ENCODE data around the gene HIPK2. TPM values are rescaled to one million over a fixed set of nuclear protein-coding genes. Genes with fewer than 3 reads are reported as not detected.

HIPK2 gene
- total RNA-seq (100 to 1,000 TPM in 9 of 10 donors, 10 to 100 TPM in 1; 99.4 to 203 (median 136) TPM), polyA plus RNA-seq (10 to 100 TPM; 19.7 to 29.3 TPM)
- long read RNA-seq, donor 1, partial matches to known transcripts = 4 of 108 reads
- long read RNA-seq, donor 1, other reads (novel, unspliced or antisense) = 104 of 108 reads
- long read RNA-seq, donor 2, partial matches to known transcripts = 5 of 120 reads
- long read RNA-seq, donor 2, other reads (novel, unspliced or antisense) = 115 of 120 reads
- long read RNA-seq, donor 3, partial matches to known transcripts = 32 of 268 reads
- long read RNA-seq, donor 3, other reads (novel, unspliced or antisense) = 236 of 268 reads

DNA sequence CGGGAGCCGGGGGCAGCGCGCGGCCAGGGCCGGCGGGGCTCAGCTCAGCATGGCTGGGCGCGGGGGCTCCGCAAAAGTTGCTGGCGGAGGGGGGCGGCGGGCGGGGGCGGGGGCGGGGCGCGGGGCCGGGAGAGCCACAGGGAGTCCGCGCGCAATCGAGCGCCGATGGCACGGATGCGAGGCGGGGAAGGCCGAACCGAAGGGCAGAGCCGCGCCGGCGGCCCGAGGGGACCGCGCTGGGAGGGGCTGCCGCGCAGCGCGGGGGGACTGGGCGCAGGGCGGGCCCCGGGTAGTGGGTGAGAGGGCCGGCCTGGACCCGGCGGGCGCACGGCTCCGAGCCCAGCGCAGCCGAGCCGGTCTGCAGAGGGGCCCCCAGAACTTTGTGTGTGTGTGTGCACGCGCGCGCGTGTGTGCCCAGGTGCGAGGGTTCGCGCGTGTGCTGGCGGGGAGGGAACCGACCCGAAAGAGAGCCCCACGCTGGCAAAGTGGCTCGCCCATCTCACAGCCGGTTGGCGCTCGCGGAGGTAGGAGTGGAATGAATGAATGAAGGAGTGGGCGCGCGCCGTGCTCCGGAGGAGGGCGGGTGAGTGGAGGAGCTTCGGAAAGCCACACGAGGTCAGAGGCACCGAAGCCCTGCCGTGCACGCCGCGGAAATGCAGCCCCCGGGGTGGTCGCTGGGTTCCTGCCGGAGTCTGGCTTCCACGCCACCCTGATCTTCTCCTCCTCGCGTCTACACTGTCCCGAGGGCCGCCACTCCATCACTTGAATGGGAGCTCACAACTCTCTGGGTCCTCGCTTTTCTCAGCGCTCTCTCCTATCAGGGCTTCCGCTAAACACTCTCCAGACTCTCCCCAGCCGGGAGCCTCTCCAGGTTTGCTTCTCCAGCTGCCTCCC lies at the start of gene HIPK2:
Gene HIPK2 (minus strand): TSS at position 51 of the 894 bp plus-strand sequence. CDS start 375 bp downstream, outside the sequence.
- intact Hi-C loops (cut with DNase I) = loop anchor here in 9 of 10 donors (1.0 to 10.0 kb wide), 11 partner anchors 36 to 224 kb away; no protein-coding TSS in a partner anchor
- H3K36me3 ChIP-seq = peaks cover 0 to 11% (median 0%) of the 10 kb centered on the region in 9 donors
- WGBS, 2 donors = 0 to 1% methylated on average over 74 to 96 of the region's 96 CpGs
- peak within 1 kb of the TSS; percentile 88 to 97 (median 94) for H3K27ac ChIP-seq
- H3K4me1 ChIP-seq = peaks cover 0 to 41% (median 30%) of the 10 kb centered on the region in 9 donors
- no peaks in the 10 kb centered on the region for H3K9me3 ChIP-seq
- ATAC-seq (peak; percentile 68 to 91 (median 82)), DNase-seq (peak; percentile 81 to 83)
- TF ChIP-seq, protein P1, sequence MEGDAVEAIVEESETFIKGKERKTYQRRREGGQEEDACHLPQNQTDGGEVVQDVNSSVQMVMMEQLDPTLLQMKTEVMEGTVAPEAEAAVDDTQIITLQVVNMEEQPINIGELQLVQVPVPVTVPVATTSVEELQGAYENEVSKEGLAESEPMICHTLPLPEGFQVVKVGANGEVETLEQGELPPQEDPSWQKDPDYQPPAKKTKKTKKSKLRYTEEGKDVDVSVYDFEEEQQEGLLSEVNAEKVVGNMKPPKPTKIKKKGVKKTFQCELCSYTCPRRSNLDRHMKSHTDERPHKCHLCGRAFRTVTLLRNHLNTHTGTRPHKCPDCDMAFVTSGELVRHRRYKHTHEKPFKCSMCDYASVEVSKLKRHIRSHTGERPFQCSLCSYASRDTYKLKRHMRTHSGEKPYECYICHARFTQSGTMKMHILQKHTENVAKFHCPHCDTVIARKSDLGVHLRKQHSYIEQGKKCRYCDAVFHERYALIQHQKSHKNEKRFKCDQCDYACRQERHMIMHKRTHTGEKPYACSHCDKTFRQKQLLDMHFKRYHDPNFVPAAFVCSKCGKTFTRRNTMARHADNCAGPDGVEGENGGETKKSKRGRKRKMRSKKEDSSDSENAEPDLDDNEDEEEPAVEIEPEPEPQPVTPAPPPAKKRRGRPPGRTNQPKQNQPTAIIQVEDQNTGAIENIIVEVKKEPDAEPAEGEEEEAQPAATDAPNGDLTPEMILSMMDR (IDR thresholded peaks at IDR 0.05) = no peak
- H3K27me3 ChIP-seq = no peaks in the 10 kb centered on the region
- H3K4me3 ChIP-seq = peak within 1 kb of the TSS; percentile 63 to 91 (median 83)

DNA sequence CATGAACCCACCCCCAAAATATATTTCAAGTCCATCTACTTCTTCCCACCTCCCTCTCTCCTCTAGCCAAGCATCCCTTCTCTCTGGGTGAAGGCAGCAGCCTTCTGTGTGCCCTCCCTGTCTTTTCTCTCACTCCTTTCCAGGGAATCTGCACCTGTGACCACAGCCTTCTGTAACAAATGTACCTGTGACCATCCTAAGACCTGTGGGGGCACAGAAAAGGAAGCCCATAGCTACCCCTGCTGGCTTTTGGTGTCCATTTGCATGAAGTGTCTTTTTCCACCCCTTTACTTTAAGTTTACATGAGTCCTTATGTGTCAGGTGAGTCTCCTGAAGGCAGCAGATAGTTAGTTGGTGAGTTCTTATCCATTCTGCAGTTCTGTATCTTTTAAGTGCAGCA lies 49.2 kb upstream of the HIPK2 start:
- no peaks in the 10 kb centered on the region for H3K9me3 ChIP-seq
- intact Hi-C loops (cut with DNase I) = no loop called here
- H3K27ac ChIP-seq = no peak overlapping the region
- H3K36me3 ChIP-seq = no peaks in the 10 kb centered on the region
- TF ChIP-seq, protein P1 (IDR thresholded peaks at IDR 0.05) = peak in 3 of 9 donors; percentile 19 to 28 (median 28)
- H3K27me3 ChIP-seq = peaks cover 0 to 16% (median 0%) of the 10 kb centered on the region in 7 donors
- H3K4me3 ChIP-seq = no peak overlapping the region
- no peak for ATAC-seq
- peaks cover 0 to 15% (median 0%) of the 10 kb centered on the region in 9 donors for H3K4me1 ChIP-seq
- no peak for DNase-seq

DNA sequence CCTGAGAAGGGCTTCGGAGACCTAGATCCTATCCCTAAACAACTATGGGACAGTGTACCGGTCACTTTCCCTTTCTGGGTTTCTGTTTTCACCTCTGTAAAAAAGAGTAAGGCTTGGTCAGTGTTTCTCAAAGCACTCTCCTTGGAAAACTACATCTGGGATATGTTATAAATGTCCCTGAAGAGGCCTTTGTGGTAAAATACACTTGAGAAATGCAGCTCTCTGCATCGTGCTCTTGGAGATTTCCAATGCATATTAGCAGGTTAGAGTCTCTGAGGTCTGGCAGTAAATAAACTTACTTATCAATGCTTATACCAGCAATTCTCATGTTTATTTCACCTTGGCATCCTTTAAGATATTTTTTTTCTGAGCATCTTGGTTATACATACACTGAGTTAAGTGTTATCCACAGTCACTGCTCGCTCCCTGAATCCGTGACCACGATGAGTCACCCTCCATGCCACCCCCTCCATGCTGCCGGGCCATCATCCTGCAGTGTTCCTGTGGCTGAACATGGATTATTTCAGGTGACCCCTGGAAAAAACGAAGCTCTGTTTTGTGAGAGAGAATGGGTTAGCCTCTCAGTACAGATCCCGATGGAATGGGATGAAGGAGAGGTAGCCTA lies 48.0 kb upstream of the HIPK2 start:
- Histone ChIP-seq H3K27ac (no peak overlapping the region), H3K36me3 (no peaks in the 10 kb centered on the region), H3K9me3 (no peaks in the 10 kb centered on the region), H3K4me1 (peaks cover 0 to 10% (median 0%) of the 10 kb centered on the region in 9 donors), H3K4me3 (no peak overlapping the region), H3K27me3 (peaks cover 0 to 18% (median 0%) of the 10 kb centered on the region in 7 donors)
- ATAC-seq (no peak), DNase-seq (no peak)
- WGBS, 2 donors = 78 to 81% methylated on average over 9 of the region's 9 CpGs
- TF ChIP-seq, protein P1 (IDR thresholded peaks at IDR 0.05) = no peak
- intact Hi-C loops (cut with DNase I) = no loop called here
